ENCODE data around the gene SPDYE3.
"Not testable (repeated sequence)": the region's sequence is repeated elsewhere in the genome, so short reads cannot be mapped to it uniquely, and the experiment has no call there.

GRCh38 chr7:100276126-100276525 lies 31.4 kb upstream of the SPDYE3 start:
- TF ChIP-seq EZH2phosphoT487 (IDR thresholded peaks at IDR 0.05; ENCODE audit: insufficient read depth, low read depth); EZH2 (IDR thresholded peaks at IDR 0.05; ENCODE audit: insufficient read depth, poor library complexity, severe bottlenecking): not testable (repeated sequence)

Data from GM23248 (cell line).